Measurements from ENCODE around the gene MBD5.

DNA sequence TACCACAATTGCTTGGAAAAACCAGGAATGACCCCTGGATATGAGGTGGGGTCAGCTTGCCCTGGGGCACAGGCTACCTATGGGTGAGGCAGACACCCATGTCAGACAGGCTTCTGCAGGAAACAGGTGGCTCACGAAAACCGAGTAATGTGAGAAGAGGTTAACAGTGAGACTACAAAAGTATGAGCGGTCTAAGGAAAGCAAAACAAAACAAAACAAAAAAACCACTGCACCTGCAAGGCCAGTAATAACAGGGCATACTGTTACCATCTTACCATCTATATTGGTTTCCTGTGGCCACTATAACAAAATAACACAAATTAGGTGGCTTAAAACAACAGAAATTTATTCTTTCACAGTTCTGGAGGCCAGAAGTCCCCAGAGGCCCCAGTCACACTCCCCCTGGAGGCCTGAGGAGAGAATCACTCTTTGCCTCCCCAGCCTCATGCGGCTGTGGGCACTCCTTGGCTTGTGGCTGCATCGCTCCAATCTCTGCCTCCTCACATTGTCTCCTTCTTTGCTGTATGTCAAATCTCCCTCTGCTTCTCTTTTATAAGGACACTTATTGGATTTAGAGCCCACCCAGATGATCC is 537.0 kb downstream of the MBD5 start:
- TF ChIP-seq GATA2 (IDR thresholded peaks at IDR 0.05; ENCODE audit: low read depth, low read length) (no peak), GATA3 (IDR thresholded peaks at IDR 0.05; ENCODE audit: low read depth, low read length) (no peak)

Measured in SH-SY5Y (cell line).